ENCODE measurements around the gene AQP9.

Gene AQP9

GRCh38 chr15:58213587-58214338 is 75.6 kb downstream of the AQP9 start:
- no peaks in the 10 kb centered on the region for H3K27me3 ChIP-seq (replicated peaks)
- in situ Hi-C loops (cut with HindIII; ENCODE audit: low pct_ligation_motif_present, low sequenced_read_pairs) = no loop called here
- no peak for DNase-seq
- H3K4me3 ChIP-seq (ENCODE audit: low read depth, low read length) = no peak overlapping the region
- TF ChIP-seq CTCF (IDR thresholded peaks at IDR 0.05; ENCODE audit: low read depth, low read length, missing control alignments) = no peak
- H3K27ac ChIP-seq = no peak overlapping the region
- H3K36me3 ChIP-seq (replicated peaks) = no peaks in the 10 kb centered on the region

- in situ Hi-C loops (cut with HindIII; ENCODE audit: low pct_ligation_motif_present, low sequenced_read_pairs) = no loop called here
- no peak for TF ChIP-seq CTCF (IDR thresholded peaks at IDR 0.05; ENCODE audit: low read depth, low read length, missing control alignments)
- no peak overlapping the region for H3K4me3 ChIP-seq (ENCODE audit: low read depth, low read length)
- no peaks in the 10 kb centered on the region for H3K36me3 ChIP-seq (replicated peaks)
- H3K27me3 ChIP-seq (replicated peaks) = no peaks in the 10 kb centered on the region
- no peak for DNase-seq
- no peak overlapping the region for H3K27ac ChIP-seq
These were observed 76.6 kb downstream of the AQP9 start for GRCh38 chr15:58214591-58215340.

- Histone ChIP-seq H3K27ac (no peak overlapping the region), H3K4me3 (ENCODE audit: low read depth, low read length) (no peak overlapping the region), H3K27me3 (replicated peaks) (no peaks in the 10 kb centered on the region), H3K36me3 (replicated peaks) (no peaks in the 10 kb centered on the region)
- in situ Hi-C loops (cut with HindIII; ENCODE audit: low pct_ligation_motif_present, low sequenced_read_pairs) = no loop called here
- TF ChIP-seq CTCF (IDR thresholded peaks at IDR 0.05; ENCODE audit: low read depth, low read length, missing control alignments) = no peak
- no peak for DNase-seq
These were observed 79.3 kb downstream of the AQP9 start for GRCh38 chr15:58217460-58217859.

- peak; percentile 25 for DNase-seq
- Histone ChIP-seq H3K36me3 (replicated peaks) (no peaks in the 10 kb centered on the region), H3K27me3 (replicated peaks) (no peaks in the 10 kb centered on the region), H3K4me3 (ENCODE audit: low read depth, low read length) (no peak overlapping the region), H3K27ac (no peak overlapping the region)
- in situ Hi-C loops (cut with HindIII; ENCODE audit: low pct_ligation_motif_present, low sequenced_read_pairs) = no loop called here
- peak; percentile 77 for TF ChIP-seq CTCF (IDR thresholded peaks at IDR 0.05; ENCODE audit: low read depth, low read length, missing control alignments)
These were observed 83.5 kb downstream of the AQP9 start for GRCh38 chr15:58221591-58222241.

GRCh38 chr15:58222679-58223078 is 84.5 kb downstream of the AQP9 start:
- H3K4me3 ChIP-seq (ENCODE audit: low read depth, low read length) = no peak overlapping the region
- H3K36me3 ChIP-seq (replicated peaks) = no peaks in the 10 kb centered on the region
- in situ Hi-C loops (cut with HindIII; ENCODE audit: low pct_ligation_motif_present, low sequenced_read_pairs) = no loop called here
- H3K27ac ChIP-seq = no peak overlapping the region
- DNase-seq = no peak
- peak; percentile 22 for TF ChIP-seq CTCF (IDR thresholded peaks at IDR 0.05; ENCODE audit: low read depth, low read length, missing control alignments)
- H3K27me3 ChIP-seq (replicated peaks) = no peaks in the 10 kb centered on the region

Measured in brain microvascular endothelial cell (primary cell).